GM21576 (cell line): ENCODE measurements around the gene CELA3A.
"Not testable (repeated sequence)": the region's sequence is repeated elsewhere in the genome, so short reads cannot be mapped to it uniquely, and the experiment has no call there.

ENCODE experiments used
- ATAC-seq: cut with Tn5 transposase; IDR thresholded peaks from one replicate; pipeline ENCODE4 v1.9.1; 2021; ENCODE audit warnings: mild to moderate bottlenecking, moderate library complexity; ENCODE audit not compliant: unreplicated experiment

CELA3A gene, protein sequence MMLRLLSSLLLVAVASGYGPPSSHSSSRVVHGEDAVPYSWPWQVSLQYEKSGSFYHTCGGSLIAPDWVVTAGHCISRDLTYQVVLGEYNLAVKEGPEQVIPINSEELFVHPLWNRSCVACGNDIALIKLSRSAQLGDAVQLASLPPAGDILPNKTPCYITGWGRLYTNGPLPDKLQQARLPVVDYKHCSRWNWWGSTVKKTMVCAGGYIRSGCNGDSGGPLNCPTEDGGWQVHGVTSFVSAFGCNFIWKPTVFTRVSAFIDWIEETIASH

GRCh38 chr1:22001409-22001808, at the start of gene CELA3A:
CELA3A (plus strand) TSS chr1:22001657; CDS start chr1:22001675, 18 bp downstream.
- ATAC-seq = no peak

DNA sequence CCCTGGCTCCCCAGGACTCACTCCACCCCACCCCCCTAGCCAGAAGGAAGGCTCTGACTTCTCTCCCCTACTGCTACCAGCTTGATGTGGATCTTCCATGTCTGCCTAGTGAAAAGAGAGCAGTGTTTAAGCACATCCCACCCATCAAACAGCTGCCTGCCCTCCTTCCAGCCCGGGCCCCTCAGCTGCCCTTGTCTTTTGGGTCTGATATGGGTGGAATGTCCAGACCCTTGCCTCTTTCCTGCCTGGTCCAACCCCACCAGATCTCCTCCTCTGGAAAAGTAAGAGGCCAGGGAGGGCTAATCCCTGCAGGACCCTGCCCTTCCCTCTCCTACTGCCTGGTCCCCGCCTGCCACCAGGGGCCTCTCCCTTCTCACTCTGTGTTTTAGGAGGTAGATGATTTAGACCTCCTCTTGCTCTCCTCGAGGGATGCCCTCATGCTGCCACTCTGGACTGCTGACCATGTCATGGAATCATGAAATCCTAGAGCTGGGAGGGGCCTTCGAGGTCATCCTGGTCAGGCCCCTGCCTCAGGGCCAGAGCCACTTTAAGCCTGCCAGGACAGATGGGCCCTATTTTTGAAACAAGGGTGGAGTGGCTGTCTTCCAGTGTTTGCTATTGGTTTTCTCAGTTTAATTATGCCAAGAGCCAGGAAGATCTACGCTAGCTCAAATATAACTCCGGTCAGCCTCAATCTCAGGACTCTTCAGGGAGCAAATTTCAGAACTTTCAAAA, 48.5 kb upstream of the CELA3A start:
- no peak for ATAC-seq

DNA sequence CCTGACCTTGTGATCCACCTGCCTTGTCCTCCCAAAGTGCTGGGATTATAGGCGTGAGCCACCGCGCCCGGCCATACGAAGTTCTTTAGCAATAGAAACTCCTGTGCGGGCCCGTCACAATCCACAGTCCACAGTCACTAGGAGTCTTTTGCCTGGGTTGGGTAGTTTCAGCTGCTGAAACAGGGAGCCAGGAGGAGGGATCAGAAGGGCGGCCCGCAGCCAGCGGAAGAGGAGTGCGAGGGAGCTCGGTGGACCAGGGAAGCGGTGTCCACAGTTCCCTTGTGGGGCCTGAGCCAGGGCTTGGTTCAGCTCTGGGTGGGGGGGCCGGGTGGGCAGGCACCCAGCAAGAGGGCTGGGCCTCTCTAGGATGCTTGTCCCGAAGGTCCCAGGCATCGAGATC, 46.4 kb upstream of the CELA3A start:
- no peak for ATAC-seq

GRCh38 chr1:21955501-21956281, 45.8 kb upstream of the CELA3A start:
- ATAC-seq = no peak

DNA sequence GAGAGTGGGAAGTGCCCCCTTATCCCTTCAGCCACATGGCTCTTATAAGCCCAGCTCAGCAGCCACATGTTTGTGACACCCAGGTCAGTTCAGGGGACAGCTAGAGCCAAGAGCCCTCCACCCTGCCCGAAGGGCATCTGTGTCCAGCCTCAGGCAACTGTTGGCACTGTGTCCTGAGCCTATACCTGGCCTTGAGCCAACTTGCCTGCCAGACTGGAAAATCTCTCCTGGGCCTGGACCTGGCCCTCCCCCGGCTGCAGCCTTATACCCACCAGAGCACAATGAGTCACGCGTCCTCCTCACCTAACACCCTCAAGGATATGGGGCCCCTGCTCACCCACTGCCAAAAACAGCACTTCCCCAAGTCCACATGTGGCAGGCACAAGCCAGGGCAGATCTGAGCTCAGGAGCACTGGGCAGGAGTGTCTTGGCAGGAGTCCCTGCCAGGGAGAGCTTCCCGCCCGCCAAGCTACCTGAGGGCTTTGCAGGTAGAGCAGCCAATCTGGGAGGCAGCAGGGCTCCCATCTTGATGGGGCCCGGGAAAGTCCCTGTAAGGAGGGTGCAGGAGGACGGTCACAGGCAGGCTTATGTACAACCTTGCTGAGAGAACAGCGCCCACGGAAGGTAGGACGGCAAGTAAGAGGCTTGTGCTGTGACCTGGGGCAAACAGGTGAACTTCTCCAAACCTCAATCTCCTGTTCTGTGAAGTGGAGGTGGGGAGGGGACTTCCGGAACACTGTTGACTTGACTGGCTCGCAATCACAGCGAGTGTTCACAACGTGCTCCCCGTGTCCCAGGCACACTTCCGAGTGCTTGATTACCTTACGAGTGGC, 44.5 kb upstream of the CELA3A start:
- no peak for ATAC-seq

GRCh38 chr1:21961337-21961736, 40.1 kb upstream of the CELA3A start:
- no peak for ATAC-seq

- no peak for ATAC-seq
These were observed 39.7 kb upstream of the CELA3A start for GRCh38 chr1:21961799-21962198.

DNA sequence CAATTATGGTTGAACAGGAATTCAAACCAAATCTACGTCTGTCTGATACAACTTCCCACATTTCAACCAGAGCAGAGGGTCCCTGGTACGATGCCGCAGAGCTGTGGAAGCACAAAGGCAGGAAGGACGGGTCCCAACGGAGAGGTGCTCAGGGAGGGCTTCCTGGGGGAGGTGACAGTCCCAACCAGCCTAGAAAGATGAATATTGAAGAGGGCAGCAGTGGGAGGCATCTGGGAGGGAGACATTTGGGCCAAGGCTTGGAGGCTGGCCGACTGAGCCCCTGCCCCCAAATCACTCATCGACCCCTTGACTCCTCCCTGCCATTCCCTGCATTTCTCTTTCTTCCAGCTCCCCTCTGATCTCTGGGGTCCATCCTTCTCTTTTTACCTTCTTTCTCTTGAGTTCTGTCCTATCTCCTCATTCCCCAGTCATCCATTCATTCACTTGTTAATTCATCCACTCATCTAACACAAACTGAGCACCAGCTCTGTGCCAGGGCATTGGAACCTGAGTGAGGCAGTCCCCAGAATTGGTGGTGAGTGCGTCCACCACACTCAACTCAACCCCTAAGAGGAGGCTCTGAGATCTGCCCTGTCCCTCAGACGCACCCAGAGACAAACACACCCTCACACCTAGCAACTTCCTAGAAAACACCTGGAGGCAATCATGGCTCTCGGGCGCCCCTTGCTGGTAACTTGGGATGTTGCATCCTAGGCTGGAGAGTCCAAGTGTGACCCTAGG, 37.8 kb upstream of the CELA3A start:
- ATAC-seq = no peak

DNA sequence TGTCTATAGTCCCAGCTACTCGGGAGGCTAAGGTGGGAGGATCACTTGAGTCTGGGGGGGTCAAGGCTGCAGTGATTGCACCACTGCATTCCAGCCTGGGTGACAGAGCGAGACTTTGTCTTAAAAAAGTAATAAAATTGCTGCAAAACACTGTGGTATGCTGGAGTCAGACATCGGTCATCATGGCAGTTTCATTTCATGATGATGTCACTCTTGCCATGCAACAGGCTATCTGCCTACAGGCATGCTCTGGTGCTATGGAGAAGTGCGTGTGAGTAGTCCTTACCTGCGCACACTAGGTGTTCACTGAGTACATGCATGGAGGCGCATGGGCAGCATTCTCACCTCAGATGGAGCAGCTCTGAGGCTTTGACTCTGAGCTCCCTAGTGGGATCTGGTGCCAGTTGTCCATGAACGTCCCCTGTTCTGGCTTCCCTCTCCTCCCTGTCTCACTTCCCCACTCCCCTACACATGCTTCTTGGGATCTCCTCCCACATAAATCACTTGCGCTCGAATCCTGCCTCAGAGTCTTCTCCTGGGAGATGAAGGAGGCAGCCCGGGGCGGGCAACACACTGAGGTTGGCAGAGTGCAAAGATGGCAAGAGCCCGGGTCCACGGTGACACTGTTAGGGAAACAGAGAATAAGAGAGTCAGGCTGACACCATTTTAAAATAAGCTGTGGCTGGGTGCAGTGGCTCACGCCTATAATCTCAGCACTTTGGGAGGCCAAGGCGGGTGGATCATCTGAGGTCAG, 35.0 kb upstream of the CELA3A start:
- ATAC-seq = no peak

DNA sequence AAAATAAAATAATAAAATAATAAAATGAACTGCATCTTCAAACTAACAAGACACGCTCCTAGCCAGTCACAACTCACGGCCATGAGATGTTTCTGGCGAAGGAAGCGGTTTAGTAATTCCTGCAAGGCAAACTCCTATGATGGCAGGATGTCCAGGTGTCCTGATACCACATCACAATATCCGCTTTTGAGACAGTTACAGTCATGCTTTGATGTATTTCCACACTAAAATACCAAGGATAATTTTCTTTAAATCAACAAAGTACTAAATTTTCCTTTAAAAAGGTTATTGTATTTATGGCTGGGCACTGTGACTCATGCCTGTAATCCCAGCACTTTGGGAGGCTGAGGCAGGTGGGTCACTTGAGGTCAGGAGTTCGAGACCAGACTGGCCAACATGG, 34.2 kb upstream of the CELA3A start:
- ATAC-seq = not testable (repeated sequence)

- not testable (repeated sequence) for ATAC-seq
These were observed 32.4 kb upstream of the CELA3A start for GRCh38 chr1:21969066-21969465.

GRCh38 chr1:21970523-21970922, 30.9 kb upstream of the CELA3A start:
- ATAC-seq = not testable (repeated sequence)

- ATAC-seq = not testable (repeated sequence)
These were observed 28.4 kb upstream of the CELA3A start for GRCh38 chr1:21972973-21973441.

DNA sequence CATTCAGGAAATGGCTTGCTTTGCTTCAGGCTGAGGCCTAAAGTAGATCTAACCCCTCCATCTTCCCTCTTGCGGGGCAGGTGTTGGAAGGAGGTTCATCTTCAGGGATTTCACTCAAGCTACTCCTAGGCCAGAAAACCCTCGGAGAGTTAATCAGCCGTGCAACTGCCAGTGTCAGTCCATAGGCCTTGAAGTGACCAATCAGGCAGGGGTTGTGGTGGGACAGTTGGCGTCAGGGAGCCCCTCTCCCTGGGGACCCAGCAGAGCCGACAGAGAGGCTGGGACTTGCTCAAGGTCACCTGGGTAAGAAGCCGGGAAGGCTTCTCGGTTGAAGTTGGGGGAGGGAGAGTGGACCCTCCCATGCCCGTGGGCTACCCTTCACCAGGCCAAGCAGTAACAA, 27.5 kb upstream of the CELA3A start:
- ATAC-seq = not testable (repeated sequence)

- not testable (repeated sequence) for ATAC-seq
These were observed 26.8 kb upstream of the CELA3A start for GRCh38 chr1:21974699-21975098.

GRCh38 chr1:21975296-21975695, 26.2 kb upstream of the CELA3A start:
- ATAC-seq = not testable (repeated sequence)

- not testable (repeated sequence) for ATAC-seq
These were observed 24.7 kb upstream of the CELA3A start, which contains the start of gene CELA3B for GRCh38 chr1:21976703-21977239. CELA3B (plus strand) TSS chr1:21977022; CDS start chr1:21977040, 18 bp downstream.

- ATAC-seq = not testable (repeated sequence)
These were observed 23.2 kb upstream of the CELA3A start for GRCh38 chr1:21978209-21978608.
